H4 (cell line): Measurements from ENCODE around the gene IER3. TPM values are rescaled to one million over a fixed set of nuclear protein-coding genes. Genes with fewer than 3 reads are reported as not detected.
A peak's percentile ranks its signal among the peaks of the same experiment; 100 is the strongest.

ENCODE experiments used
- DNase-seq: peaks from one replicate; pipeline ENCODE4 v3.0.0-alpha.2; 2015; ENCODE audit warnings: low spot score
- total RNA-seq: library from RNA; depleted of rRNA; stranded (reverse); fragments of >200 nt; shearing (Covaris generic); gene quantifications from 2 replicates; pipeline ENCODE4 v1.2.3, GENCODE V29; 2014

The IER3 gene
- total RNA-seq, 1 experiment from 2014 or later = 53.1 TPM

GRCh38 chr6:30747902-30748769, 3.8 kb upstream of the IER3 start:
- DNase-seq = no peak

- no peak for DNase-seq
Observed at GRCh38 chr6:30747300-30747687, 2.9 kb upstream of the IER3 start.

DNA sequence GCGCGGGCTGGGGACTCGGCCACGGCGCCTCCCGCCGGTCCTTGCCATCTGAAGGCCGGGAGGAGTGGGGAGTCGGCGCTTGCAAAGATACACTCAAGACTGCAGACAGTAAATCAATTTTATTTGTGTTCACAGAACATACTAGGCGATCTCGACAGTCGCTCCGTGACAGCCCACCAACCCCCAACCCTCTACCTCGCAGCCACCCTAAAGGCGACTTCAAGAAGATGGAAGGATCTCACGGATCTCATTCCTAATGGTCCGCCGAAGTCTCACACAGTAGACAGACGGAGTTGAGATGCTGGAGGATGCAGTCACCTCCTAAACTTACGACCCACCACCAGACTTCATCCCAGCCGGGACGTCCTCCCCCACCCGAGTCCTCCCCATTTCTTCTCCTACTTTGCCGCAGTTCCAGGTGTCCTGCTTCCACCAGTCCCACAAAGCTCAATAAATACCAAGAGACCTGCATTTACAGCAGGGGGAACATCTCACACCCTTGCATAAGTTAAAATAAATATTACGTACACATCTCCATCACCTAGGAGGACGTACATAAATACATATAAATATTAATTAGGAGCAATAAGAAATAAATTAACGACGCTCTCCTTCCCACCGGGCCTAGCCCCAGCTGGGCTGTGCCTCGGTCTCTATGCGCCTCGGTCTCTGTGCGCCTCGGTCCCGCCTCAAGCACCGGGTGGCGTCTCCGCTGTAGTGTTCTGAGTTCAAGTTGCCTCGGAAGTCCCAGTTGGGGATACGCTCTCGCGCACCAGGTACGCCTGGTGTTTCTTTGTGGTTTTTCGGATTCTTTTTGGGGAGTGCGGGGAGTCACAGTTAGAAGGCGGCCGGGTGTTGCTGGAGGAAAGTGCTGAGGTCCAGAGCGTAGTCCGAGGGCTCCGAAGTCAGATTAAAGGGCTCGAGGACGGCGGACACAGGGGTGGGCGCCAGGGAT, 971 bp downstream of the IER3 start:
- DNase-seq = no peak

DNA sequence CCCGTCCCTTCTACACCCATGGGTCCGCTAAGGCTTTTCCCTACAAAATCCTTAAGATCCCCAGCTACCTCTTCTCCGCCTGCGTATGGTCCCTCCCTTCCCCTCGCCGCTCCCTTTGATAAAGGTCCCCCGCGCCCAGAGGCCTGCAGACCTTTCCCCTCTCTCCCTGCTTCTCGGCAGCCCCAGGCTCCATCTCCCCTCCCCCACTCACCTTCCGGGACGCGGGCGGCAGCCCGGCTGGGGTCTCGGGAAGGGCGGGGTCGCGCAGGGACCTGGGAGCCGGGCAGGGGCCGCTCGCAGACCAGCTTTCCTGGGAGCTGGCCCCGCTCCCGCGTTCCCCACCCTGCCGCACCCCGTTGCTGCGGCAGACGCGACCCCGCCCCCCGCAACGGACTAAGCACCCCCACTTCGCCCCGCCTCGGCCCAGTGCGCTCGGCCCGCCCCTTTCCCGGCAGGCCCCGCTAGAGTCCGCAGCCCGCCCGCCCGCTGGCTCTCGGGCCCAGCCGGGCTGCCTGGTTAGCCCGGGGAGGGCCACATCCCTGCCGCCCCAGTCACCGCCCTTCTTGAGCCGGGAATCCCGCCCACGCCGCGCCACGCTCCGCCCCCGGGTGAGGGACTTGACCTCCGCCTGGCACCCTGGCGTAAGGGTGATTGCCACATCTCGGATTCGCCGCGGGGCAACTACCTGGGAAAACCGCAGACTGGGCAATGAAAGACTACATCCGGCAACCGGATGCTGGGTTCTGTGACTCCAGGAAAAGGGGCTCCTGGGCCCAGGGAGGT, 1.8 kb downstream of the IER3 start, which contains the start of gene FLOT1:
Gene FLOT1 (minus strand): TSS at position 372 of the 783 bp plus-strand sequence. CDS start 498 bp downstream, outside the sequence.
- DNase-seq = peak; percentile 97

DNA sequence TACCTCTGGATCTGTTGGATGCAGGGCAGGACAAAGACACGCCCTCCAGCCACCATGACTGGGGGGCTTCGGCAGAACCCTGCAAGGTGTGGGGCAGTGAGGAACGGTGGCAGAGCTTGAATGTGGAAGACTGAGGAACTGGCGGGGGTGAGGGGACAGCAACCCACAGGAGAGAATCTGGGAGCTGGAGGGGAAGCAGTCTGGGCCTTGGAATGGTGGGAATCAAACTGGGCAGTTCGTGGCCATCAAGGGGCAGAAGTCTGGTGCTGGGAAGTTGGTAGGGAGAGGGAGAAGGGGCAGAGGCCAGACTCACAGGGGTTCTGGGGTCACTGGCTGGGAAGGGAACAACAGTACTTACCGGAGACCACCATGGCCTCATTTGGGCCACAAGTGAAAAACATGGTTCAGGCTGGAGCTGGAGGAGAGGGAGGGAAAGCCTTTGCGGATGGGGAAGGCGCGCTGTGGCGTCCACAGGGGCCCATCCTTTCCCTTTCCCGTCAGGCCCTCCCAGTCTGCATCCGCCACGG, 2.5 kb downstream of the IER3 start:
- DNase-seq = no peak

- DNase-seq = no peak
Observed at GRCh38 chr6:30741063-30741779, 3.1 kb downstream of the IER3 start.

DNA sequence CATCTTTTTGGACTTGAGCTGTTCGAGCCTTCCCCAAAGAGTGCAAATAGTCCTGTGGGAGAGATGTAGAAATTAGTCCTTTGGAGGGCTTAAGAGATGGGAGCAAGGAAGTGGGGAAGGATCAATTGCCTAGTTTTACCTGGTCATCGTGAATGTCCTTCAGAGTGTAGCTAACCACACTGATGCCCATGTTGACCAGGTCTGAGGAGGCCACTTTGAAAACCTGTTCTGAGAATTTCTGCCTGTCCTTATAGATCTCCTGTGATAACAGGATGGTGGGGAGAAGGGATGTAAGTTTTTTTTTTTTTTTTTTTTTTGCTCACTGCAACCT, 3.8 kb downstream of the IER3 start:
- no peak for DNase-seq

- DNase-seq = no peak
Observed at GRCh38 chr6:30738532-30738931, 5.8 kb downstream of the IER3 start.

DNA sequence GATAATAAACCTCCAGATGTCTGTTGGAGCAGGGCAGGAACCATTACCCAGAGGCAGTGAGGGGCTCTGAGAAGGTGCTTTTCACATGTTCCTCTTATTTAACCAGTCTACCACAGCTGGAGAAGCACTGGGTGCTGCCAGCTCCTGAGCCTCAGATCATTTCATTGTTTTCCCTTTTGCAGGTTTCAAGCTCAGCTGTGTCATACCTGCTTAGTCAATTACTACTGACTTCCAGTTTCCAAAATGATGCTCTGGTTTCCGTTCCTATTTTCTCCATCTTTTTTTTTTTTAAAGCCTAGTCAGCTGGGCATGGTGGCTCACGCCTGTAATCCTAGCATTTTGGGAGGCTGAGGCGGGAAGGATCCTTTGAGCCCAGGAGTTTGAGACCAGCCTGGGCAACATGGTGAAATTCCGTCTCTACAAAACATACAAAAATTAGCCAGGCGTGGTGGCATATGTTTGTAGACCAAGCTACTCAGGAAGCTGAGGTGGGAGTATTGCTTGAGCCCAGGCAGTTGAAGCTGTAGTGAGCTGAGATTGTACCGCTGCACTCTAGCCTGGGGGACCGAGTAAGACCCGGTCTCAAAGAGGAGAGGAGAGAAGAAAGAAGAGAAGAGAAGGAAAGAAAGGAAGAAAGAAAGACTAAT, 8.6 kb downstream of the IER3 start:
- no peak for DNase-seq

- no peak for DNase-seq
Observed at GRCh38 chr6:30732237-30732943, 12.0 kb downstream of the IER3 start.

GRCh38 chr6:30730601-30731435, 13.5 kb downstream of the IER3 start:
- DNase-seq = peak; percentile 53

DNA sequence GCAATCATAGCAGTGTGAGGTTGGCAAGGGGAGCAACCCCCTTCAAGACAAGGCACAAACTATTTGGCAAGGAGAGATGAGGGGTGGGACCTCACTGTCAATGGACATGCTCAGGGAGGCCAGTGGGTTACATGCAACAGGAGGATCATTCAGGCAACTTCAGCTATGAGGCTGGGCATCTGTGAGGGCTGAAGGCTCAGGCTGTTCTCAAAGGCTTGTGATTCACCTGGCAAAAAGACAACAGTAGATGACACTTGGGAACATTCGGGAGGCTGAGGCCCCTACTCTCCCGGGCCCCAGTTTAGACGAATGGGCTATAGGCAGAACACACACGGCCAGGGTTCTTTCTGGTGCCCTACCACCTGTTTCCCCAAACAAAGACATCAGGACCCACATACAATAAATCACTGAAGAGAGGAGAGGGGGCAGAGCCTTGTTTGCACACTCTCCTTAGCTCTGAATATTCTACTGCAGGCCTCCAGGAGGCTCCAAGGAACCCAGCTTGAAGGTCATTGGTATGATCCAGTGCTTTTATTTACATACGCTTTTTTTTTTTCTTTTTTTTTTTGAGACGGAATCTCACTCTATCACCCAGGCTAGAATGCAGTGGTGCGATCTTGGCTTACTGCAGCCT, 16.3 kb downstream of the IER3 start:
- DNase-seq = peak; percentile 50

DNA sequence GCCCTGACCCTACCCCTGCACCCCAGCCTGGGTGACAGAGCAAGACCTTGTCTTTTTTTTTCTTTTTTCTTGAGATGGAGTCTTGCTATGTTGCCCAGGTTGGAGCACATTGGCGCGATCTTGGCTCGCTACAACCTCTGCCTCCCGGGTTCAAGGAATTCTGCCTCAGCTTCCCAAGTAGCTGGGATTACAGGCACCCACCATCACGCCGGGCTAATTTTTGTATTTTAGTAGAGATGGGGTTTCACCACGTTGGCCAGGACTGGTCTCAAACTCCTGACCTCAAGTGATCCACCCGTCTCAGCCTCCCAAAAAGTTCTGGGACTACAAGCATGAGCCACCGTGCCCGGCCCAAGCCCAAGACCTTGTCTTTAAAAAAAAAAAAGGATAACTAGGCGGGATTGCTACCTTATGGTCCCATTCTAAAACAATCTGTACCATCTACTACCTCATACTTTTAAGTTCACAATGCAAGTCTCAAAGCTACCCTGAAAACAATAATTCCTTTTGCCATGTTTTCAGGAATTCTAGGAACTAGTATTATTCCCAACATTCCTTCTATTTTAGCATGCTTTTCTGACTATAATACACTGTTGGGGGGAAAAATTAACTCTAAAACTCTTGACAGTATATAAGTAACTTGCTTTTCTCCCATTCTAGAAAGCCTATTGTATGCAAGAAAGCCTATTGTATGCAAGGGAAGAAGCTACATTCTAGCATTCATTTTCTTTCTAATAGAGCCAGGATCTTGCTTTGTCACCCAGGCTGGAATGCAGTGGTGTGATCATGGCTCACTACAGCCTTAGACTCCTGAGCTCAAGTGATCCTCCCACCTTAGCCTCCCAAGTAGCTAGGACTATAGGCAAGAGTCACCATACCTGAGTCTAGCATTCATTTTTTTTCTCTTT, 17.6 kb downstream of the IER3 start:
- no peak for DNase-seq

DNA sequence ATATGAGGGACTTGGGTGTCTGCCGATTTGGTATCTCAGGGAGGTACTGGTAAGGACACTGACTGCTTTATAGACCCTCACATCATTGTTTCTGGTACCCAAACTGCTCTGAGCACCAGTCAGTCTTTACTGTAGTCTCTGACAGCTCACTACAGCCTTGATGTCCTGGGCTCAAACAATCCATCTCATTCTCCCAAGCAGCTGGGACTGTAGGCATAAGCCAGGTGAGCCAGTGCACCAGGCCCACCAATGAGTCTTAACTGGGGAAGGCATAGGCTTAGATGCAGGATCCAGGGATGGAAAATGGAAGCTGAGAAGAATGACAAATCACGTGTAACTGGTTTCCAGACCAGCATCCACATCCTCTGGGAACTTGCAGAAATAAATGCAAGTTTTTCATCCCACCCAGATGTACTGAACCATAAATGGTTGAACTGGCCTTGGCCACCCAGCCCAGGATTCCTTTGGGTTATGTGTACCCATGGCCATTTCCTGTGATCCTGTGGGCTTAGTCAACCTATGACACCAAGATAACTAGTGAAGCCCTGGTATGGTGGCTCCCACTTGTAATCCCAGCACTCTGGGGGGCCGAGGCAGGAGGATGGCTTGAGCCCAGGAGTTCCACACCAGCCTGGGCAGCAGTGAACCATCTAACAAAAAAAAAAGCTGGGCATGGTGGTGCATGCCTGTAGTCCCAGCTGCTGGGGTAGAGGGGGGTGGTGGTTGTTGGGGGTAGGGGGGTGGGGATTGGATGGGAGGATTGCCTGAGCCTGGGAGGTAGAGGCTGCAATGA, 18.4 kb downstream of the IER3 start:
- peak; percentile 67 for DNase-seq

GRCh38 chr6:30724906-30725667, 19.3 kb downstream of the IER3 start:
- DNase-seq = no peak
